NCI-H146 treated with DMSO at 0.1 percent for 48 hours (cell line): ENCODE results near the gene HPDL.
"Not testable (repeated sequence)": the region's sequence is repeated elsewhere in the genome, so short reads cannot be mapped to it uniquely, and the experiment has no call there.

Source experiments
- DNase-seq: peaks from one replicate; lab custom pipeline; 2025; ENCODE audit not compliant: unreplicated experiment; lab: John Stamatoyannopoulos, UW

The HPDL gene

DNA sequence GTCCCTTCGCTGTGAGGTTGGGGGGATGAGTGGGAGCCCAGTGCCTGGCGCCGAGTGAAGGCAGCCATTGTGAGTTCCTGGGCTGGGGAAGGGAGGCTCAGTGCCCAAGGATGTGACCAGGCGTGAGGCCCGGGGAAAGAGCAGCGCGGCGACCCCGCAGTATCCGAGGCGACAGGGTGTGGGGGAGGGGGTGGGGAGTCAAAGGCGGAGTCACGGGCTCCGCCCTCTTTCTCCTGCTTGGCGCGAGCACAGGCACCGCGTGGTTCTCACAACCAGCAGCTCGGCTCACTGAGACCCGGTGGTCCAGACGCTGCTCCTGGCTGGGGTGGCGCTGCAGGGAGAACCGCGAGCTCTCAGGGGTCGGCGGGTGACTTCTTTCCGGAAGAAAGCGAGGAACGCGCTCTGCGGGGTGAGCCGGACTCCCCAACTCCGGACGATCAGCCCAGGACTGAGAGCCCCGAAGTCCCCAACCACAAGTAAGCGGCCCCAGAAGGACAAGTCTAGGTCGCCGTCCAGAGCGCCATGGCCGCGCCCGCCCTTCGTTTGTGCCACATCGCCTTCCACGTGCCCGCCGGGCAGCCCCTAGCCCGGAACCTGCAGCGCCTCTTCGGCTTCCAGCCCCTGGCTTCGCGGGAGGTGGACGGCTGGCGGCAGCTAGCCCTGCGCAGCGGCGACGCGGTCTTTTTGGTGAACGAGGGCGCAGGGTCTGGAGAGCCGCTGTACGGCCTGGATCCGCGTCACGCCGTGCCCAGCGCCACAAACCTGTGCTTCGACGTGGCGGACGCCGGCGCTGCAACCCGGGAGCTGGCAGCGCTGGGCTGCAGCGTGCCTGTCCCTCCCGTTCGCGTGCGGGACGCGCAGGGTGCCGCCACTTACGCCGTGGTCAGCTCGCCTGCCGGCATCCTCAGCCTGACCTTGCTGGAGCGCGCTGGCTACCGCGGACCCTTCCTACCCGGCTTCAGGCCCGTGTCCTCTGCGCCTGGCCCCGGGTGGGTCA lies at the start of gene HPDL:
HPDL (plus strand) TSS at position 269 of the 997 bp plus-strand sequence; CDS start at position 523, 254 bp downstream.
- DNase-seq = peak; percentile 8

DNA sequence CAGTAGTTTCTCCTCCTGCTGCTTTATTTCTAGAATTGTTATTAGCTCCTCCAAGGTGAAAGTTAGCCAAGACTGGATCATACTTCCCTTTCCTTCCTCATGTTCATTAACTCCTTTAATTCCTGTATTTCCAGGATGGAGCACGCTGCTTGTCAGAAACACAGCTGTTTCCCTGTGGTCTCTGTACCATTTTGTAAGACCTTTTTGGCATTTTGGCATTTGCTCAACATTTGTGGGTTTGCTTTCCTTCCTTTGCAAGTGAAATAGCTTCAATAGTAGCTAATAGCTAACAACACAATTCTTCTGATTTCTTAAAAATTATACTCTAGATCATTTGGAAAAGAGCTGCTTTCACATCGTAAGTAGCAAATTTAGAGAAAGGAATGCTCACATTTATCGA lies 44.3 kb upstream of the HPDL start:
- no peak for DNase-seq

DNA sequence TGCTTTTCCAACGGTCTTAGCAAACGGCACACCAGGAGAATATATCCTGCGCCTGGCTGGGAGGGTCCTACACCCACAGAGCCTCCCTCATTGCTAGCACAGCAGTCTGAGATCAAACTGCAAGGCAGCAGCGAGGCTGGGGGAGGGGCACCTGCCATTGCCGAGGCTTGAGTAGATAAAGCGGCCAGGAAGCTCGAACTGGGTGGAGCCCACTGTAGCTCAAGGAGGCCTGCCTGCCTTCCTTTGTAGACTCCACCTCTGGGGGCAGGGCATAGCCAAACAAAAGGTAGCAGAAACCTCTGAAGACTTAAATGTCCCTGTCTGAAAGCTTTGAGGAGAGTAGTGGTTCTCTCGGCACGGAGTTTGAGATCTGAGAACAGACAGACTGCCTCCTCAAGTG lies 41.8 kb upstream of the HPDL start:
- DNase-seq = not testable (repeated sequence)

DNA sequence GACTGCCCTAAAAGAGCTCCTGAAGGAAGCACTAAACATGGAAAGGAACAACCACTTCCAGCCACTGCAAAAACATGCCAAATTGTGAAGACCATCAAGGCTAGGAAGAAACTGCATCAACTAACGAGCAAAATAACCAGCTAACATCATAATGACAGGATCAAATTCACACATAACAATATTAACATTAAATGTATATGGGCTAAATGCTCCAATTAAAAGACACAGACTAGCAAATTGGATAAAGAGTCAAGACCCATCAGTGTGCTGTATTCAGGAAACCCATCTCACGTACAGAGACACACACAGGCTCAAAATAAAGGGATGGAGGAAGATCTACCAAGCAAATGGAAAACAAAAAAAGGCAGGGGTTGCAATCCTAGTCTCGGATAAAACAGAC lies 40.2 kb upstream of the HPDL start:
- not testable (repeated sequence) for DNase-seq

DNA sequence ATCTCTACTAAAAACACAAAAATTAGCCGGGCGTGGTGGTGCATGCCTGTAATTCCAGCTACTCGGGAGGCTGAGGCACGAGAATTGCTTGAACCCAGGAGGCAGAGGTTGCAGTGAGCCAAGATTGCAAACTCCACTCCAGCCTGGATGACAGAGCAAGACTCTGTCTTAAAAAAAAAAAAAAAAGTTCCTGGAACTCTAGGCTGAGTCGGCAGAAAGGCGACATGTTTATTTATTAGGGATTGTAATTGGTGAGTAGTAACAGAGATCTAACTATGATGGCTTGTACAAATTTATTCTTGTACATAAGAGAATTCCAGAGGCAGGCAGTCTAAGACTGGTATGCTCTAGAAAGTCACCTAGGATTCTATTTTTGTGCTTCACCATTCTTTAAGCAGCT lies 35.7 kb upstream of the HPDL start:
- DNase-seq = not testable (repeated sequence)

DNA sequence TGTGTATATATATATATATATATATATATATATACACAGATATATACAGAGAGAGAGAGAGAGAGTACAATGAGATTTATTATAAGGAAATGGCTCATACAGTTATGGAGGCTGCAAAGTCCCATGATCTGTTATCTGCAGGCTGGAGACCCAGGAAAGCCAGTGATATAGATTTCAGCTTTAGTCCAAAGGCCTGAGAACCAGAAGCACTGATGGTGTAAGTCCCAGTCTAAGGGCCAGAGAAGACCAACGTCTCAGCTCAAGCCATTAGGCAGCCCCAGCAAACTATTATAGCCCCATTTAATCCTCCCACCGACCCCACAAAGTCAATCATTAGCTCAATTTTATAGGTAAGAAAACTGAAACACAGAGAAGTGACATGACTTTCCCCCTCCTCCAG lies 35.0 kb upstream of the HPDL start:
- DNase-seq = no peak

DNA sequence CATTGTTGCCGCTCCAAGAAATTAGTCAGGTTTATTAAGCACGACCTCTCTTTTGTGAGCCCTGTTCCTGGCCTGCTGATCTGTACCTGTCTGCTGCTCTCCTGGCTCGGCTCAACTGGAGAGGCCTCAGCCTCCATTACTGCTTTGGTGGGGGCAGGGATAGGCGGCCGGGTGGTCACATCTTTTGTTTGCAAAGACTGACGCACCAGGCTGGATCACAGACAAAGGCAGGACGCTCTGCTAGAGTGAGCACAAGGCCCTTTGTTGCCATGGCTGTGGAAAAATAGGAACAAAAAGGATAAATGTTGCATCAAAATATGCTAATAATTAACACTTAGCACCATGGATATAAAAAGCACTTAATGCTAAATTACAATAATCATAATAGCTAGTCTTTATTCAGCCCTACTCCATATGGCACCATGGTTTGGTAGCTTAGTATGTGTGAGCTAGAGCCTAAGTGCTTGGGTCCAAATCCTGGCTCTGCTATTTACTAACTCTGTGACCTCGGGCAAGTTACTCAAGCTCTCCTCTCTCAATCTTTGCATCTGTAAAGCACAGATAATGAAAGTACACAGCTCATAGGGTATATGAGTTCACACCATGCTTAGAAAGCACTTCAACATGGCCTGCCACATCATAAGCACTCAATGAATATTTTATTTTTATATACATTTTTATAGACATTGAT lies 28.9 kb upstream of the HPDL start:
- no peak for DNase-seq

DNA sequence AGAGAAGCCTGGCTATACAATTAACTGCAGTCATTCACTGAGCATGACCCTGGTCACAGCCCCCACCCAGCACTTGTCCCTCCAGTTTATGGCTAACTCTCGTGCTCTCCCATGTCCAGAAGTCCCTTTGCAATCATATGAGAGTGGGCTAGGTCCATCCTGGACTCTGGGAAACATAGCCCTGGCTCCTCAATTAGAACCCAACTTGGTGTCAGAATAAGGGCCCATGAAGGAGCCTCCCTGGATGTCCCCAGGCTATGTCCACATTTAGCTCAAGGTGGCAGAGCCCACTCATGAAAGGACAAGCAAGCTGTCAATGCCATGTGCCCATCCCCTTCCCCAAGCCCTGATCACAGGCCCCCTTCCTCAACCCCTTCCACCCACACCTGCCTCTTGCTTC lies 27.4 kb upstream of the HPDL start:
- no peak for DNase-seq

DNA sequence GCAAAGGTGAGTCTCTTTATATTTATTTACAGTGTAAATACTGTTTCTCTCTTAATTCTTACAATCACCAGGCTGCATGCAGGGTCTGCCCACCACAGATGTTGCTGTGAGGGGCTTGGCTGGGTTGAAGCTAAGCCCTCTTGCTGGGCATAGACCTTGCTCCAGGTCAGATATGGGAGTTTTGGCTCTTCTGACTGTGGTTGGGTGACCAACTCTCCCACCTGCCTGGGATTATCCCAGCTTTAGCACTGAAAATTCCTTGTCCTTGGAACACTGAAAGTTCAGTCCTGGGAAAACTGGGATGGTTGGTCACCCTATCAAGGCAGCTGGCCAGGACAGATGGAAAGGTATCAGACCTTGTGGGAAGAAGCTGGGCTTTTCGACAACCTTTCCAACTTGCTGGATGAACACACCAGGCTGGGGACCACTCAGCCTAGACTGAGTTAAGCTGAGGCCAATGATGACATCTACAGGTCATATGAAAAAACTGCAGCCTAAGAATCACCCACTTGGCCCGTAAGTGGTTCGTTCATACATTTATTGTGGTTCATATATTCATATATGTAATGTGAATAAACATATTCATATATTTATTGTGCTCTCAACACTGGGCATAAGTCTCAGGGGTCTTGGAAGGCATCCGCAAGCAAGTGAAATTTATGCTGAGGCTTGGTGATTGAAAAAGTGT lies 26.6 kb upstream of the HPDL start:
- DNase-seq = peak; percentile 32

DNA sequence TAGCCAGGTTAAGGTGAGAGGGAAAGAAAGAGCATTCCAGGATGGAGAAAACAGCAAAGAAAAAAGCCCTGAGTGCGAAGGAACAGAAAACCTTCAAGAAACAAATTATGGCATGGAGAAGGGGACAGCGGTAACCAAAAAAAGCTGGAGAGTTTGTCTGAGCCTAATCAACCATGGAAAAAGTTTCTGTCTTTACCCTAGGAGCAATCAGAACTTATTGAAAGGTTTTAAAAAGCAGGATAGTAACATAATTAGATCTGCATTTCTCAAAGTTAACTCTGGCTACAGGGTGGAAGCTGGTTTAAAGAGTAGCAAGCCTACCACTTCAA lies 26.1 kb upstream of the HPDL start:
- DNase-seq = no peak

DNA sequence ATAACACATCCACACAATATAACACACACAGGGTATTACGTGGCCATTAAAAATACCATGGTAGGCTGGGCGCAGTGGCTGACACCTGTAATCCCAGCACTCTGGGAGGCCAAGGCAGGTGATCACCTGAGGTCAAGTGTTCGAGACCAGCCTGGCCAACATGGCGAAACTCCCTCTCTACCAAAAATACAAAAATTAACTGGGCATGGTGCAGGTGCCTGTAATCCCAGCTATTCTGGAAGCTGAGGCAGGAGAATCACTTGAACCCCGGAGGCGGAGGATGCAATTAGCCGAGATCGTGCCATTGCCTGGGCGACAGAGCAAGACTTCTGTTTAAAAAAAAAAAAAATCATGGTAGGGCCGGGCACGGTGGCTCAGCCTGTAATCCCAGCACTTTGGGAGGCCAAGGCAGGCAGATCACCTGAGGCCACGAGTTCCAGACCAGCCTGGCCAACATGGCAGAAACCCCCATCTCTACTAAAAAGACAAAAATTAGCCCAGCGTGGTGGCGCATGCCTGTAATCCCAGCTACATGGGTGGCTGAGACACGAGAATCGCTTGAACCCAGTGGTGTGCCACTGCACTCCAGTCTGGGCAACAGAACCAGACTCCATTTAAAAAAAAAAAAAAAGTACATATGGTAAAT lies 24.1 kb upstream of the HPDL start:
- DNase-seq = no peak

DNA sequence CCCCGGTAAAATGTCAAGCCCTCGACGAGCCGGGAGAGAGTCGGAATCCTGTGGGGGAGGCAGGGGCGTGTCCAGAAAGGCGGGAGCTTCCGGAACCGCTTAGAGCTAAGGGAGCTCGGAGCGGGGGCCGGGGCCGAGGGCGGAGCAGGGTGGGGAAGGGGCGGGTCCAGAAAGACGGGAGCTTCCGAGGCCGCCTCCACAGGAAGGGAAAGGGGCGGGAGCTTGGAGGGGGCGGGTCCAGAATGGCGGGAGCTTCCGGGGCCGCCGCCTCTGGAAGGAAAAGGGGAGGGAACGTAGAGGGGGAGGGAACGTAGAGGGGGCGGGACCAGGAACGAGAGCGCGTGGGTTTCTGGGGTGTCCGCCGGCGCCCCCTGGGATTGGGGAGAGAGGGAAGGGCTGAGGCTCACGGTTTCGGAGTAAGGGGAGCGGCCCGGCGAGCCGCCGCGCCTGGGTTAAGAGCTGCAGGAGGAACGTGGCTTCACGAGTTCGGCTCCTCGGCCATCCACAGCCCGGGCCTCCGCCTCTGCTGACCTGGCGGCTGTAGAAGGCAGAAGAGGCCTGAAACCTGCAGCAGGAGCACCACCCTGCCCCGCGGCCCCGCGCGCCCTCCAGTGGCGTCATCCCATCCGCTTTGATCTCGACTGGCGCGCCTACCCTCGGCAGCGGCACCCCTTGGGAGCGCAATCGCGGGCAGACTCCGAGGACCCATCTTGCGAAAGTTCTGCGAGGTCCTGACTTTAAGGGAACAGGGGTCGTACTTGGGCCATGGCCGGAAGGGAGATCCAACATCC lies 23.0 kb upstream of the HPDL start:
- peak; percentile 79 for DNase-seq

DNA sequence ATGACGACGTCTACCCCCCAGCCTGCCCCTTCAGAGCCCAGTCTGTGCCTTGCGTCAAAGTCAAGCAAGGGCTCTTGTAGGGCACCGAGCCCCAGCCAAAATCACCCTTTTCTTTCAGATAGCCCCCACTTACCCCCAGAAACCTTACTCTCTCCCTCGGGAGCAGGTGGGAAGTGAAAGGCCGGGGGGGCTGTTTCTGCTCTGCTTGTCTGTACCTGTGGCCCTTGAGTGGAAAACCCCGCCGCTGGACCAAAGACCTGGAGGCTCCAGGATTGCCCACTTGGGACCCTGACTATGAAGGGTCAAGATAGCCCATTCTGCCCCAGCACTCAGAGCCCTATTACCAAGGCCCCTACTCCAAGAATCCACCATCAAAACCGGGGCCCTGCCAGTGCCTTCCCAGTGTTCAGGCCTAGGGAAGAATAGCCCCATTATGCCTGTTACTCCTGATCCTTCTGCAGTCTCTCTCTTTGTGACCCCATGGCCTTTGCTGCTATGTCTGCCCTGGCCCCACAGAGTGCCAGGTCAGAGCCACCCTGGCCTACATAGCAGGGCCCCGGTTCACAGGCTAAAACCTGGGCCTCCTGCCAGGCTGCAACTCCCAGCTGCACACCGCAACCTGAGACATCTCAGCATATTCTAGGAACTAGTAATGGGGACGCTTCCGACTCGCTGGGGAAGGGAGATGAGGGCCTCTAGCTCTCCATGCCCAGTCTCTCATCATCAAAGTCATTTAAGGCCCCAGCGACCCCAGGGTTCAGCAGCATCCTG lies 22.2 kb upstream of the HPDL start:
- DNase-seq = no peak

DNA sequence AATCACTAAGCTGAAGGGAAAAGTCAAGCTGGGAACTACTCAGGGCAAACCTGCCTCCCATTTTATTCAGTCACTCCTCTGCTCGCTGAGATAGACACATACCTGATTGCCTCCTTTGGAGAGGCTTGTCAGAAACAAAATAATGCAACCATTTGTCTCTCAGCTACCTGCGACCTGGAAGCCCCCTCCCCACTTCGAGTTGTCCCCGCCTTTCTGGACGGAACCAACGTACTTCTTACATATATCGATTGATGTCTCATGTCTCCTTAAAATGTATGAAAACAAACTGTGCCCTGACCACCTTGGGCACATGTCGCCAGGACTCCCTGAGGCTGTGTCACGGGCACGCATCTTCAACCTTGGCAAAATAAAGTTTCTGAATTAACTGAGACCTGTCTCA lies 21.5 kb upstream of the HPDL start:
- DNase-seq = no peak

DNA sequence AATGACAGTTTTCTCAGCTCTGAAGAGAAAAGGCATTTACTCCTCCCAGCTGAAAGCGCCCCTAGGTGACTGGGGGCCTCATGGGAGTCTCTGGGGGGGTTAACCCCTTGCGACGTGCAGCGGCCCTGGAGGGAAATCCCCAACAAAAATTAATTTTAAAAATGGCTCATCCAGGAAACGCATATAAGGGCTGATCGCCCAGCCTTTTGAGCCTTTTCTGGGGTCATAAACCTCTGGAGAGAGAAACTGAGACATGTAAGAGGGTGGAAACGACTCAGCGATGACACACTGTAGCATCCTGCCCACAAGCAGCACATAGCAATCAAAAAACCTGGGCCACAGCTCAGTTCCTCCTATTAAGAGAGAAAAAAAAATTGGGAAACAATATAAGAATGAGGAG lies 20.4 kb upstream of the HPDL start:
- no peak for DNase-seq

DNA sequence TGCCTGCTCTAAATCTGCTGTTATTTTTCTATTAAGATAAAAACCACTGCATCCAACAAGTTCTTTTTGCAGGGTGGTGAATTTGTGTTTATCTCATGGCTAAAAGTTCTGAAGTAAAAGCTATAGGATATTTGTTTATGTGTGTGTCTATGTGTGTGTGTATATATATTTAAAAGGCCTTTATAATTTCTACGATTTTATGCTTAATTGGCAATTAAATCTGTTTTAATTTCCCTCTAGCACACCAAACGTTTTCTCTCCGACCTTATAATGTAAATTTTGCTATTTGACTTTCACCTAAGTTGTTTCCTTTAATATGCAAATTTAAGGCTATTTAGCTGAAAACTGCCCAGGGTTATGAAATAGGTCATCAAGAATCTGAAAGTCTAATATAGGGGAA lies 19.8 kb upstream of the HPDL start:
- no peak for DNase-seq

DNA sequence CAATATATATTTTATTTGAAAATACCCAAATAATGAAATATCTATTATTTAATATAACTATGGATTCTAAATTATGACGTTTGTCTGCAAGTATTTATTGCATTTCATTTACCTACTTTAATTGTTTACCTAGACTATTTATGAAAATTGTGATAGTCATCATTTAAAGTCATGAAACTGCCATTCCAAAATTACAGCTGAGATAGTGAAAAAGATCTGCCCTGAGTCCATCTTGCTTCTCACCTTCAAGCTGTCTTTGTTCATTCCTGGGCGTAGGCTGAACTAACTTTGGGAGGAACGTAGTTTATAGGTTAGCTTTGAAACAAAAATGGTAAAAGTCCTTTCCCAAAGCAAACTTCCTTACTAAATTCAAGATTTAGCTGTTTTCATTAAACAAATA lies 12.4 kb upstream of the HPDL start:
- no peak for DNase-seq

DNA sequence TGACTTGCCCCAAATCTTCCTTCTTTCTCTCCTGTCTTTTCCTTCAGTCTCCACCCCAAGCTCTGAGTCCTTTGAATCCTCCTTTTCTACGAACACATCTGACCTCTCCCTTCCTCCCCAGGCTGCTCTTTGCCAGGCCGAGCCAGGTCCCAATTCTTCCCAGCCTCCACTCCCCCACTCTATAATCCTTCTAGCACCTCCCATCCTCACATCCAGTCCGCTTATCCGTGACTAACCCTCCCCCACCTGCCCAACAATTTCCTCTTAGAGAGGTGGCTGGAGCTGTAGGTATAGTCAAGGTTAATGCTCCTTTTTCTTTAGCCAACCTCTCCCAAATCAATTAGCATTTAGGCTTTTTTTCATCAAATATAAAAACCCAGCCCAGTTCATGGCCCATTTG lies 9.5 kb upstream of the HPDL start:
- no peak for DNase-seq

DNA sequence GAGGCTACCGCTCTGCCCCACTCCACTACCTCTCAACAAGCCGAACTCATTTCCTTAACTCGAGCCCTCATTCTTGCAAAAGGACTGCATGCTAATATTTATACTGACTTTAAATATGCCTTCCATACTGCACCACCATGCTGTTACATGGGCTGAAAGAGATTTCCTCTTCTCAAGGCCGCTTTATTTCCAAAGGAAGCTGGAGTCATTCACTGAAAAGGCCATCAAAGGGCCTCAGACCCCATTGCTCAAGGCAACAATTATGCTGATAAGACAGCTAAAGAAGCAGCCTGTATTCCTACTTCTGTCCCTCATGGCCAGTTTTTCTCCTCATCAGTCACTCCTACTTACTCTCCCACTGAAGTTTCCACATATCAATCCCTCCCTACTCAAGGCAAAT lies 6.9 kb upstream of the HPDL start:
- no peak for DNase-seq

DNA sequence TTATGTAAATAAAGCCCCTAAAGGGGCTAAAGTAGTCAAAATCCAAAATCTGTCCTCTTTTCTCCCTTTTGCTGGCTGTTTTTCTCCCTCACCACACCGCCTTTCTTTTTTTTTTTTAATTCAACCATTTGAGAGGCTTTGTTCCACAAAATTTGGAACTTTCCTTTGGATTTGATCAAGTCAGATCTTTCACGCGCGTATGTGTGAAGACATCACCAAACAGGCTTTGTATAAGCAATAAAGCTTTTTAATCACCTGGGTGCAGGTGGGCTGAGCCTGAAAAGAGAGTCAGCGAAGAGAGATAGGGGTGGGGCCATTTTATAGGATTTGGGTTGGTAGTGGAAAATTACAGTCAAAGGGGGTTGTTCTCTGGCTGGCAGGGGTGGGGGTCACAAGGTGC lies 5.3 kb upstream of the HPDL start:
- no peak for DNase-seq
